Caki2 (cell line): ENCODE results near the gene ADAT2. TPM values are rescaled to one million over a fixed set of nuclear protein-coding genes. Genes with fewer than 3 reads are reported as not detected.

Experiments
- total RNA-seq: library from RNA; depleted of rRNA; stranded (reverse); fragments of >200 nt; shearing (Covaris generic); gene quantifications from 2 replicates; pipeline ENCODE4 v1.2.3, GENCODE V29; 2014; ENCODE audit warnings: low replicate concordance; rRNA removed

The ADAT2 gene
- total RNA-seq, 1 experiment from 2014 or later = 2.4 TPM

Other genes starting within 250 kb of the ADAT2 start
- 8.8 and 25.7 TPM in 2 replicates for gene PEX3, start 110 bp upstream of the ADAT2 start, total RNA-seq
- gene FUCA2, start 61.0 kb upstream of the ADAT2 start, total RNA-seq = 69.9 and 87.4 TPM in 2 replicates
- gene PHACTR2, start 227.3 kb upstream of the ADAT2 start, total RNA-seq = 3.6 and 7.6 TPM in 2 replicates